GM12865 (cell line): ENCODE results near the gene SLC4A3.

Source experiments
- DNase-seq: peaks from one replicate; pipeline ENCODE4 v3.0.0; 2010; ENCODE audit warnings: low read depth
- H3K4me3 ChIP-seq: 2 replicates; pipeline ENCODE4 v1.5.1; 2011; ENCODE audit warnings: mild to moderate bottlenecking, low read depth, low read length, control low read depth
- TF ChIP-seq, protein P1 (sequence below): IDR thresholded peaks from 2 replicates; pipeline ENCODE4 v1.5.1; 2011; ENCODE audit warnings: low read length, control low read depth, low read depth, inconsistent platforms; ENCODE audit not compliant: insufficient read depth; ENCODE audit errors: missing control alignments

Gene SLC4A3, protein sequence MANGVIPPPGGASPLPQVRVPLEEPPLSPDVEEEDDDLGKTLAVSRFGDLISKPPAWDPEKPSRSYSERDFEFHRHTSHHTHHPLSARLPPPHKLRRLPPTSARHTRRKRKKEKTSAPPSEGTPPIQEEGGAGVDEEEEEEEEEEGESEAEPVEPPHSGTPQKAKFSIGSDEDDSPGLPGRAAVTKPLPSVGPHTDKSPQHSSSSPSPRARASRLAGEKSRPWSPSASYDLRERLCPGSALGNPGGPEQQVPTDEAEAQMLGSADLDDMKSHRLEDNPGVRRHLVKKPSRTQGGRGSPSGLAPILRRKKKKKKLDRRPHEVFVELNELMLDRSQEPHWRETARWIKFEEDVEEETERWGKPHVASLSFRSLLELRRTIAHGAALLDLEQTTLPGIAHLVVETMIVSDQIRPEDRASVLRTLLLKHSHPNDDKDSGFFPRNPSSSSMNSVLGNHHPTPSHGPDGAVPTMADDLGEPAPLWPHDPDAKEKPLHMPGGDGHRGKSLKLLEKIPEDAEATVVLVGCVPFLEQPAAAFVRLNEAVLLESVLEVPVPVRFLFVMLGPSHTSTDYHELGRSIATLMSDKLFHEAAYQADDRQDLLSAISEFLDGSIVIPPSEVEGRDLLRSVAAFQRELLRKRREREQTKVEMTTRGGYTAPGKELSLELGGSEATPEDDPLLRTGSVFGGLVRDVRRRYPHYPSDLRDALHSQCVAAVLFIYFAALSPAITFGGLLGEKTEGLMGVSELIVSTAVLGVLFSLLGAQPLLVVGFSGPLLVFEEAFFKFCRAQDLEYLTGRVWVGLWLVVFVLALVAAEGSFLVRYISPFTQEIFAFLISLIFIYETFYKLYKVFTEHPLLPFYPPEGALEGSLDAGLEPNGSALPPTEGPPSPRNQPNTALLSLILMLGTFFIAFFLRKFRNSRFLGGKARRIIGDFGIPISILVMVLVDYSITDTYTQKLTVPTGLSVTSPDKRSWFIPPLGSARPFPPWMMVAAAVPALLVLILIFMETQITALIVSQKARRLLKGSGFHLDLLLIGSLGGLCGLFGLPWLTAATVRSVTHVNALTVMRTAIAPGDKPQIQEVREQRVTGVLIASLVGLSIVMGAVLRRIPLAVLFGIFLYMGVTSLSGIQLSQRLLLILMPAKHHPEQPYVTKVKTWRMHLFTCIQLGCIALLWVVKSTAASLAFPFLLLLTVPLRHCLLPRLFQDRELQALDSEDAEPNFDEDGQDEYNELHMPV

DNA sequence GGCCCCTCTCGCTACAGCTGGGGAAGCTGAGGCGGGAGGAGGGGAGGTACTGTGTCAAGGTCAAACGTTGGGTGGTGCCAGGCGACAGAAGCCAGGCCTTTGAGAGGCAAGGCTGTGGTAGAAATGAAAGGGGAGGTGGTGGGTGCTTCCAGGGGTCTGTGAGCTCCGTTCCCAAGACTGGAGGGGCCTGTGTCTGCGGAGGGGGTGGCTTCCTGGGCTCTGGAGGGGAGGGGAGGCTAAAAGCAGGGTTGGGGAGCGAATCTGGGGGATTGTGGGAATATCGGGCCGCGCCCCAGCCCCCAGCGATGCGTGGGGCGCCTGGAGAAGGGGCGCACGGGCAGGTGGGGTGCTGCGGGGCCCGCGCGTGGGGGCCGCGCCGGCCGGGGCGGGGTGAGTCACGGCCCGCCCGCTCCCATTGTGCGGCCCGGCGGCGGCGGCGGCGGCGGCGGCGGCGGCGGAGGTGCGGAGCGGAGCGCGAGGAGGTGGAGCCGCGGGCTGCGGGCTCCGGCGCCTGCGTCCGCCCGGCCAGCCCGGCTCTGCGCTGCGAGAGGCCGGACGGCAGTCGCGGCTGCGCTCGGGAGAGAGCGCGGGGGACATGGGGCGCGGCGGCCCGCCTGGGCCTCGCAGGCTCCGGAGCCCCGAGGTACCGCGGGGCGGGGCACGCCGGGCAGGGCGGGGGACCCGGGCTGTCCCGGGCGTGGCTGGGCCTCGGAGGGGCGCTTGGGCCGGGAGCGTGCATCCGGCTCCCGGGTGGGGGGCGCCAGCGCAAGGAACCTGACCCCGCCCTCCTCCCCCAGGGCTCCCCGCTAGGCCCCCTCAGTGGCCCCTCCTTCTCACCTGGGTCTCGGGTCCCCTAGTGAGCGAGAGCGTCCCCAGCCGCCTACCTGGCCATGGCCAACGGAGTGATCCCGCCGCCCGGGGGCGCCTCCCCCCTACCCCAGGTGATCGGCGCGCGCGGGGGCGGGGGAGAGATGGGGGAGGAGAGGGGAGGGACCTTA lies at the start of gene SLC4A3:
SLC4A3 (plus strand) TSS at position 528 of the 998 bp plus-strand sequence; CDS start at position 891, 363 bp downstream.
- DNase-seq = no peak
- TF ChIP-seq, protein P1, sequence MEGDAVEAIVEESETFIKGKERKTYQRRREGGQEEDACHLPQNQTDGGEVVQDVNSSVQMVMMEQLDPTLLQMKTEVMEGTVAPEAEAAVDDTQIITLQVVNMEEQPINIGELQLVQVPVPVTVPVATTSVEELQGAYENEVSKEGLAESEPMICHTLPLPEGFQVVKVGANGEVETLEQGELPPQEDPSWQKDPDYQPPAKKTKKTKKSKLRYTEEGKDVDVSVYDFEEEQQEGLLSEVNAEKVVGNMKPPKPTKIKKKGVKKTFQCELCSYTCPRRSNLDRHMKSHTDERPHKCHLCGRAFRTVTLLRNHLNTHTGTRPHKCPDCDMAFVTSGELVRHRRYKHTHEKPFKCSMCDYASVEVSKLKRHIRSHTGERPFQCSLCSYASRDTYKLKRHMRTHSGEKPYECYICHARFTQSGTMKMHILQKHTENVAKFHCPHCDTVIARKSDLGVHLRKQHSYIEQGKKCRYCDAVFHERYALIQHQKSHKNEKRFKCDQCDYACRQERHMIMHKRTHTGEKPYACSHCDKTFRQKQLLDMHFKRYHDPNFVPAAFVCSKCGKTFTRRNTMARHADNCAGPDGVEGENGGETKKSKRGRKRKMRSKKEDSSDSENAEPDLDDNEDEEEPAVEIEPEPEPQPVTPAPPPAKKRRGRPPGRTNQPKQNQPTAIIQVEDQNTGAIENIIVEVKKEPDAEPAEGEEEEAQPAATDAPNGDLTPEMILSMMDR = no peak

DNA sequence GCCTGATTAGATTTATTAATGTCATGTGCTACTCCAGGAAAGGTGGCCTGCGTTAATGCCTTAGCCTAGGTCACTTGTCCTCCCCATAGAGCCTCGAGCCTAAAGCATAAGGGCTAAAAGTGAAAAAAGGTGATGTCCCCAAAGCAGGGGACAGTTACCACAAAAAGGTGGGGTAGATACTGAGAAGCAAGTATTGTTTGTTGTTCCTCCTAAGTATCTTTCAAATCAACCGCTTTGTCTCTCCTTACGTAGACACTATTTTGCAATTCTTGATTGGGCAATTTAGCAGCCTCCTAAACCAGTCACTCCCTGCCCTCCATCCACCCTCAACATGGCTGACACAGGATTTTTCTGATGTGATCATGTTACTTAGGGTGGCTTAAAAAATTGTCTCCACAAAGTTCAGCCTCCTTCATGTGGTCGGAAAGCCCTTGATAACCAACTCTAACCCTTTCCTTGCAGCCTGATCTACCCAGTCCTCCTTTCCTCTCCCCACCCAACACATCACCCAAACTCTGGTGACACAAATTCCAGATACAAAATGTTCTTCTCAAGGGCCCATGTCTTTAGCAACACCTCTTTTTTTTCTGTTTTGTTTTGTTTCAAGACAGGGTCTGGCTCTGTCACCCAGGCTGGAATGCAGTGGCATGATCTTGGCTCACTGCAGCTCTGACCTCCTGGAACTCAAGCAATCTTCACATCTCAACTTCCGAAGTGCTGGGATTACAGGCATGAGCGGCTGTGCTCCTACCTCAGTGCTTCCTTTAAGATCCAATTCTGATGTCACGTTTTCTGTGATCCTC lies 48.4 kb upstream of the SLC4A3 start:
- DNase-seq = no peak
- TF ChIP-seq, protein P1 = no peak
- no peak overlapping the region for H3K4me3 ChIP-seq

More for the DNA sequence above, at the start of gene SLC4A3:
- H3K4me3 ChIP-seq = no peak within 1 kb of the TSS

DNA sequence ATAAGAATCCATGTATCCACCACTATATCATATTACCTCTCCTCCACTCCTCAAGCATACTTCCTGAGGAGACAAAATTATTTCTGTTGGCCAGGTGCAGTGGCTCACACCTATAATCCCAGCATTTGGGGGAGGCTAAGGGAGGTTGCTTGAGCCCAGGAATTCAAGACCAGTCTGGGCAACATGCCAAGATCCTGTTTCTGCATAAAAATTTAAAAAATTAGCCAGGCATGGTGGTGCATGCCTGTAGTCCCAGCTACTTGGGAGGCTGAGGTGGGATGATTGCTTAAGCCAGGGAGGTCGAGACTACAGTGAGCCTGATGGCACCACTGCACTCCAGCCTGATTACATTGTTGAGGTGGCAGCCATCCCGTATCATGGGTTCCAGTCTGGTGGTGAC lies 46.1 kb upstream of the SLC4A3 start:
- TF ChIP-seq, protein P1 = no peak
- no peak for DNase-seq
- no peak overlapping the region for H3K4me3 ChIP-seq

DNA sequence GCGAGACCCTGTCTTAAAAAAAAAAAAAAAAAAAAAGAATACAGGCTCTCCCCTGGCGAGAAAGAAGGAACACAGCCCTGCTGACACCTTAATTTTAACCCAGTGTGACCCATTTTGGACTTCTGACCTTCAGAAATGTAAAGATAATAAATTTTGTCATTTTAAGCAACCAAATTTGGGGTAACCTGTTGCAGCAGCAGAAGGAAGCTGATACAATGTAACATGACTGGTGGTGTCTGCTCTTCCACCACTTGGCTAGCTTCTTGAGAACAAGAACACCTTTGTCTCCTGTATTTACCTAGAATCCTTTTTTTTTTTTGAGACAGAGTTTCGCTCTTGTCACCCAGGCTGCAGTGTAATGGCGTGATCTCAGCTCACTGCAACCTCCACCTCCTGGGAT lies 36.3 kb upstream of the SLC4A3 start:
- H3K4me3 ChIP-seq = no peak overlapping the region
- no peak for DNase-seq
- TF ChIP-seq, protein P1 = no peak

DNA sequence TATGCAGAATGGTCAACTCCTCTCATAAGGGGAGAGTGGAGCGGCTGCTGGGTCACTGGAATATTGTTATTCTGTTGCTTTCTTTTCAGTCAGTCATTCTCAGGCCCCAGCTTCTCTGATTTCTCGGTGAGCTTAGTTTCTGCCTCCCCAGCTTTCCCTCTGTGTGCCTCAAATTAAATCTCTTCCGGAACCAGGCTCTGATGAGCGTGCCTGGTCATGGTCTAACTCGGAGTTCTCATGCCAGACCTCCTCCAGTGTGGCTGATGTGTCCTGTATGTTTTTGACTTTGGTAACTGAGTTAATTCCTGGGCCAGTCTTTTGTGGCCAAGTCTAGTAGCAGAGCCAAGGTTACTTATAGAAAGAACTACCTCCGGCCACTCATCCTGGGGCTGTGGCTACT lies 34.7 kb upstream of the SLC4A3 start:
- TF ChIP-seq, protein P1 = no peak
- no peak for DNase-seq
- H3K4me3 ChIP-seq = no peak overlapping the region
